Measurements from ENCODE around the gene RNF41.

- no peak for TF ChIP-seq CTCF (IDR thresholded peaks at IDR 0.05; ENCODE audit: extremely low read depth in 1 of 2, insufficient read depth in 1 of 2, low read depth in 1 of 2, low read length in 2 of 2)
- TF ChIP-seq MAX (IDR thresholded peaks at IDR 0.05; ENCODE audit: insufficient read depth, insufficient read length): no peak
- no peak for TF ChIP-seq FOS (IDR thresholded peaks at IDR 0.05; ENCODE audit: borderline replicate concordance, insufficient read depth, low read length)
- no peak for TF ChIP-seq EZH2 (IDR thresholded peaks at IDR 0.05; ENCODE audit: borderline replicate concordance, low read depth, low read length, severe bottlenecking)
- TF ChIP-seq POLR2A (IDR thresholded peaks at IDR 0.05; ENCODE audit: low read depth, low read length): no peak
- no peak for TF ChIP-seq POLR2AphosphoS5 (IDR thresholded peaks at IDR 0.05; ENCODE audit: insufficient read depth, low read depth, low read length)
- no peak for TF ChIP-seq MYC (IDR thresholded peaks at IDR 0.05; ENCODE audit: low read depth, low read length)
- TF ChIP-seq JUN (IDR thresholded peaks at IDR 0.05; ENCODE audit: borderline replicate concordance, insufficient read depth, insufficient read length, low read depth): no peak
These were observed 18.9 kb downstream of the RNF41 start for GRCh38 chr12:56202838-56203237.

Data from endothelial cell of umbilical vein (primary cell).